ENCODE measurements around the gene MACROD1. TPM values are rescaled to one million over a fixed set of nuclear protein-coding genes. Genes with fewer than 3 reads are reported as not detected.

The MACROD1 gene
- total RNA-seq, 3 donors from 2014 or later (not counting 1 experiment from before 2014, with no cell fraction given) = 0.73 to 3.3 (median 1.8) TPM

DNA sequence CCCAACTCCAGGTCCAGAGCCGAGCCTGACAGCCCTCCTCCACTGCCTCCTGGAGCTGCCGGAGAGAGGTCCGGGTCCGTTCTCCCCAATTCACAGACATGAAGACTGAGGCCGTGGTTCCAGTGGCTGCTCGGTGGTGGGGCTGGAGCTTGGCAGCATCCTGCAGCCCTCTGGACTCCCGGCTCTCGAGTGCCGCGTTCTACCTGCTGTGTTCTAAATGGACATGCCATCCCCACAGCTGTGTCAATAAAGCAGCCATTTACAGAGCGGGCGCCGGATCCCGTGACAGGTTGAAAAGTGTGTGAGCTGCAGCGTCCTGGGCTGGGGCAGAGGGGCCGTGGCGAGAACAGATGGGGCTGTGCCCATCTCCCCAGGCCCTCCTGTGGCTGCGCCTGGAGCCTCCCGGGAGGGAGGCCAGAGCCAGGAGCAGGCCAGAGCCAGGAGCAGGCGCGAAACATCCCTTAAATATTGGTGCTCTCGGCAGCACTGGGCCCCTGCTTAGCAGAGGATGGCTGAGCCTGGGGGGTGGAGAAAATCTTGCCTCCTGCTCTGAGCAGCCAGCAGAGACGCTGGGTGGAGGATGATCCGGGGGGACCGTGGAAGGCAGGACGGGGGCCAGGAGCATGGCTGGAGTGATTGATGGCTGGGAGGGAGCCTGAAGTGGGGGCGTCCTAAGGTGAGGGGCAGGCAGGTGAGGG lies 84.0 kb downstream of the MACROD1 start:
- DNase-seq (no peak), ATAC-seq (no peak)
- Histone ChIP-seq H3K4me3 (ENCODE audit: low read length) (no peak overlapping the region), H3K27ac (ENCODE audit: low read length) (no peak overlapping the region), H3K36me3 (ENCODE audit: control insufficient read depth, insufficient read depth, low read length) (no peaks in the 10 kb centered on the region), H3K9me3 (ENCODE audit: control insufficient read depth, insufficient read depth, low read length) (no peaks in the 10 kb centered on the region), H3K27me3 (ENCODE audit: control insufficient read depth, insufficient read depth, low read length) (no peaks in the 10 kb centered on the region), H3K4me1 (ENCODE audit: control insufficient read depth, insufficient read depth, low read length) (no peaks in the 10 kb centered on the region)
- no peak overlapping the region for H3K27ac Mint-ChIP-seq
- TF ChIP-seq, protein P1, sequence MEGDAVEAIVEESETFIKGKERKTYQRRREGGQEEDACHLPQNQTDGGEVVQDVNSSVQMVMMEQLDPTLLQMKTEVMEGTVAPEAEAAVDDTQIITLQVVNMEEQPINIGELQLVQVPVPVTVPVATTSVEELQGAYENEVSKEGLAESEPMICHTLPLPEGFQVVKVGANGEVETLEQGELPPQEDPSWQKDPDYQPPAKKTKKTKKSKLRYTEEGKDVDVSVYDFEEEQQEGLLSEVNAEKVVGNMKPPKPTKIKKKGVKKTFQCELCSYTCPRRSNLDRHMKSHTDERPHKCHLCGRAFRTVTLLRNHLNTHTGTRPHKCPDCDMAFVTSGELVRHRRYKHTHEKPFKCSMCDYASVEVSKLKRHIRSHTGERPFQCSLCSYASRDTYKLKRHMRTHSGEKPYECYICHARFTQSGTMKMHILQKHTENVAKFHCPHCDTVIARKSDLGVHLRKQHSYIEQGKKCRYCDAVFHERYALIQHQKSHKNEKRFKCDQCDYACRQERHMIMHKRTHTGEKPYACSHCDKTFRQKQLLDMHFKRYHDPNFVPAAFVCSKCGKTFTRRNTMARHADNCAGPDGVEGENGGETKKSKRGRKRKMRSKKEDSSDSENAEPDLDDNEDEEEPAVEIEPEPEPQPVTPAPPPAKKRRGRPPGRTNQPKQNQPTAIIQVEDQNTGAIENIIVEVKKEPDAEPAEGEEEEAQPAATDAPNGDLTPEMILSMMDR (IDR thresholded peaks at IDR 0.05) = no peak
- no peaks in the 10 kb centered on the region for H3K4me1 Mint-ChIP-seq
- H3K4me3 Mint-ChIP-seq = no peak overlapping the region
- intact Hi-C loops (cut with micrococcal nuclease) = no loop called here
- H3K27me3 Mint-ChIP-seq (ENCODE audit: low read depth in 2 of 2) = no peaks in the 10 kb centered on the region
- 95% methylated on average over 27 of the region's 27 CpGs for WGBS (ENCODE audit: insufficient coverage)
- no peaks in the 10 kb centered on the region for H3K9me3 Mint-ChIP-seq
- H3K36me3 Mint-ChIP-seq = no peaks in the 10 kb centered on the region

DNA sequence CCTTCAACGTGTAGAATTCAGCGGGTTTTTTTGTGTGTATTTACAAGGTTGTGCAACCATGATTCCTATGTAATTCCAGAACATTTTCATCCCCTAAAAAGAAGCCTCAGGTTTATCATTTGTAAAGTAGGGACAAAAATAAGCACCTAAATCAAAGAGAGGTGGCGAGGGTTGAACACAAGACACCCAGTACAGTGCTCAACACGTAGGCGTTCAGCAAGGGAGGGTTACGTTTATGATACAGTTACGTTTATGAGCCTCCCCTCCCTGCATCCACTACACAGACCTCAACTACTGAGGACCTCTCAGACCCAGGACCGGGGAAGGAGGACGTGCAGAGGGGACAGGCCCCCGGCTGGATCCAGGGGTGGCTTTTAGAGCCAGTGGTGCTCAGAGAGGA lies 85.5 kb downstream of the MACROD1 start:
- Histone ChIP-seq H3K4me3 (ENCODE audit: low read length) (no peak overlapping the region), H3K9me3 (ENCODE audit: control insufficient read depth, insufficient read depth, low read length) (no peaks in the 10 kb centered on the region), H3K27me3 (ENCODE audit: control insufficient read depth, insufficient read depth, low read length) (no peaks in the 10 kb centered on the region), H3K27ac (ENCODE audit: low read length) (no peak overlapping the region), H3K36me3 (ENCODE audit: control insufficient read depth, insufficient read depth, low read length) (no peaks in the 10 kb centered on the region), H3K4me1 (ENCODE audit: control insufficient read depth, insufficient read depth, low read length) (no peaks in the 10 kb centered on the region)
- H3K27ac Mint-ChIP-seq = no peak overlapping the region
- H3K27me3 Mint-ChIP-seq (ENCODE audit: low read depth in 2 of 2) = no peaks in the 10 kb centered on the region
- H3K4me3 Mint-ChIP-seq = no peak overlapping the region
- no peaks in the 10 kb centered on the region for H3K9me3 Mint-ChIP-seq
- no peak for DNase-seq
- intact Hi-C loops (cut with micrococcal nuclease) = no loop called here
- TF ChIP-seq, protein P1 (IDR thresholded peaks at IDR 0.05) = no peak
- H3K4me1 Mint-ChIP-seq = no peaks in the 10 kb centered on the region
- H3K36me3 Mint-ChIP-seq = no peaks in the 10 kb centered on the region
- WGBS (ENCODE audit: insufficient coverage) = 92% methylated on average over 8 of the region's 10 CpGs
- ATAC-seq = no peak

DNA sequence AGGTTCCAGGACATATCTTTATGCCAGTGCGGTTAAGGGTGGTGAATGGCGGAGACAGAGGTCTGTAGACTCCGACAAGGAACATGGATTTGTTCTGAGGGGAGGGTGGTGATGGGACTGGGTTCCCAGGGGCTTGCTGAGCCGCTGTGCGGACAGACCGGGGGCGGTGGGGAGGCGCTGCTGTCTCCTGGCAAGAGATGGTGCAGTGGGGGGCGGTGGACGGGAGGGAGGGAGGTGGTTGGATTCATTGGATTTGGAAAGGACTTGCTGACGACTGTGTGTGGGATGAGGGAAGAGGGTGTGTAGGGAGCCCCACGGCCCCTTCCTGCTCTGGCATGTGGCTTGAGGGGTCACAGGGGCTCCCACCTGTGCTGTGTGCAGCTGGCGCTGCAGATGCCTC lies 87.0 kb downstream of the MACROD1 start:
- DNase-seq = no peak
- Mint-ChIP-seq H3K36me3 (no peaks in the 10 kb centered on the region), H3K27ac (no peak overlapping the region), H3K27me3 (ENCODE audit: low read depth in 2 of 2) (no peaks in the 10 kb centered on the region), H3K9me3 (no peaks in the 10 kb centered on the region), H3K4me1 (no peaks in the 10 kb centered on the region), H3K4me3 (no peak overlapping the region)
- TF ChIP-seq, protein P1 (IDR thresholded peaks at IDR 0.05) = no peak
- intact Hi-C loops (cut with micrococcal nuclease) = no loop called here
- WGBS (ENCODE audit: insufficient coverage) = 87% methylated on average over 13 of the region's 13 CpGs
- no peaks in the 10 kb centered on the region for H3K9me3 ChIP-seq (ENCODE audit: control insufficient read depth, insufficient read depth, low read length)
- H3K4me1 ChIP-seq (ENCODE audit: control insufficient read depth, insufficient read depth, low read length) = peaks cover 6% of the 10 kb centered on the region
- H3K27ac ChIP-seq (ENCODE audit: low read length) = no peak overlapping the region
- ATAC-seq = no peak
- no peaks in the 10 kb centered on the region for H3K27me3 ChIP-seq (ENCODE audit: control insufficient read depth, insufficient read depth, low read length)
- H3K36me3 ChIP-seq (ENCODE audit: control insufficient read depth, insufficient read depth, low read length) = no peaks in the 10 kb centered on the region
- H3K4me3 ChIP-seq (ENCODE audit: low read length) = no peak overlapping the region

DNA sequence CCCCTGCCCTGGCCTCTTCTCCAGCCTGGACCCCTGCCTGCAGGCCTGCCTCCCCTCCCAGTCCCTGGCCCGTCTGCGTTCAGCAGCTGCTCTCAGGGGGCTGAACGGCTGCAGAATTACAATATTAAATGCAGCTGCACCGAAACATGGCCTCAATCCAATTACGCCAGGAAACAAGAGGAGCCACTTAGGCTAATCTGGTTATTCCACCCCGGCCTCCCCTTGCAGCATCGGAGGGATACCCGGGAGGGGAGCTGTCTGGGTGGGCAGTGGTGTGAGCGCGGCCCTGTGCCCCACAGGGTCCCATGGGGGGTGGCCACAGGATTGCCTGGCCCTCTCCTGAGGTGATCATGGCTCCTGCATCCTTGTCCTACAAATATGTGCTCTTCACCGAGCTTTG lies 87.6 kb downstream of the MACROD1 start:
- DNase-seq (no peak), ATAC-seq (no peak)
- H3K36me3 ChIP-seq (ENCODE audit: control insufficient read depth, insufficient read depth, low read length) = no peaks in the 10 kb centered on the region
- Mint-ChIP-seq H3K36me3 (no peaks in the 10 kb centered on the region), H3K27ac (no peak overlapping the region), H3K9me3 (no peaks in the 10 kb centered on the region), H3K4me1 (no peaks in the 10 kb centered on the region), H3K27me3 (ENCODE audit: low read depth in 2 of 2) (no peaks in the 10 kb centered on the region), H3K4me3 (no peak overlapping the region)
- 93% methylated on average over 11 of the region's 11 CpGs for WGBS (ENCODE audit: insufficient coverage)
- no peak overlapping the region for H3K27ac ChIP-seq (ENCODE audit: low read length)
- peaks cover 7% of the 10 kb centered on the region for H3K4me1 ChIP-seq (ENCODE audit: control insufficient read depth, insufficient read depth, low read length)
- TF ChIP-seq, protein P1 (IDR thresholded peaks at IDR 0.05) = no peak
- no peaks in the 10 kb centered on the region for H3K9me3 ChIP-seq (ENCODE audit: control insufficient read depth, insufficient read depth, low read length)
- intact Hi-C loops (cut with micrococcal nuclease) = no loop called here
- no peak overlapping the region for H3K4me3 ChIP-seq (ENCODE audit: low read length)
- H3K27me3 ChIP-seq (ENCODE audit: control insufficient read depth, insufficient read depth, low read length) = no peaks in the 10 kb centered on the region
